Activated CD4-positive, CD25-positive, alpha-beta regulatory T cell treated with anti-CD3 and anti-CD28 coated beads, Interleukin-2, amount 50 U/mL, for 72 hours (primary cell): ENCODE data around the gene SMC1B.
"Not testable (repeated sequence)": the region's sequence is repeated elsewhere in the genome, so short reads cannot be mapped to it uniquely, and the experiment has no call there.

Source experiments
- DNase-seq: peaks from one replicate; pipeline ENCODE4 v3.0.0; 2021

The SMC1B gene

GRCh38 chr22:45337536-45337935 is 75.9 kb downstream of the SMC1B start:
- no peak for DNase-seq

- no peak for DNase-seq
Measured at GRCh38 chr22:45336971-45337431, 76.4 kb downstream of the SMC1B start.

- DNase-seq = no peak
Measured at GRCh38 chr22:45335854-45336522, 77.4 kb downstream of the SMC1B start.

- no peak for DNase-seq
Measured at GRCh38 chr22:45335021-45335818, 78.2 kb downstream of the SMC1B start.

- DNase-seq = no peak
Measured at GRCh38 chr22:45334528-45334927, 78.9 kb downstream of the SMC1B start.

- no peak for DNase-seq
Measured at GRCh38 chr22:45334068-45334467, 79.3 kb downstream of the SMC1B start.

- no peak for DNase-seq
Measured at GRCh38 chr22:45332001-45332400, 81.4 kb downstream of the SMC1B start.

- no peak for DNase-seq
Measured at GRCh38 chr22:45331486-45331885, 81.9 kb downstream of the SMC1B start.

- no peak for DNase-seq
Measured at GRCh38 chr22:45330548-45330947, 82.9 kb downstream of the SMC1B start.

- DNase-seq = no peak
Measured at GRCh38 chr22:45329530-45329936, 83.9 kb downstream of the SMC1B start.

- no peak for DNase-seq
Measured at GRCh38 chr22:45328822-45329529, 84.4 kb downstream of the SMC1B start.

GRCh38 chr22:45328261-45328660 is 85.1 kb downstream of the SMC1B start:
- DNase-seq = not testable (repeated sequence)

GRCh38 chr22:45324311-45324711 is 89.1 kb downstream of the SMC1B start:
- DNase-seq = no peak

GRCh38 chr22:45323695-45324094 is 89.7 kb downstream of the SMC1B start:
- DNase-seq = no peak

GRCh38 chr22:45322873-45323525 is 90.4 kb downstream of the SMC1B start:
- no peak for DNase-seq

- no peak for DNase-seq
Measured at GRCh38 chr22:45321827-45322226, 91.6 kb downstream of the SMC1B start.

- no peak for DNase-seq
Measured at GRCh38 chr22:45320357-45320976, 92.9 kb downstream of the SMC1B start.

- DNase-seq = no peak
Measured at GRCh38 chr22:45319324-45319685, 94.1 kb downstream of the SMC1B start.

- DNase-seq = peak; percentile 41
Measured at GRCh38 chr22:45318558-45319323, 94.7 kb downstream of the SMC1B start.

GRCh38 chr22:45318168-45318557 is 95.2 kb downstream of the SMC1B start:
- peak; percentile 71 for DNase-seq

GRCh38 chr22:45317551-45318167 is 95.7 kb downstream of the SMC1B start:
- DNase-seq = no peak
